HFF-Myc (cell line): Measurements from ENCODE around the gene MRGPRF.

Experiments
- DNase-seq: peaks from one replicate; pipeline ENCODE4 v3.0.0-alpha.2; 2011; ENCODE audit warnings: low read depth; ENCODE audit errors: extremely low read depth
- H3K4me3 ChIP-seq: replicated peaks from 2 replicates; pipeline ENCODE4 v1.5.1; 2011; ENCODE audit warnings: low read depth, mild to moderate bottlenecking, control low read depth, low read length
- CTCF ChIP-seq: IDR thresholded peaks from 2 replicates; pipeline ENCODE4 v1.5.1; 2012; ENCODE audit warnings: mild to moderate bottlenecking, low read depth, low read length, control low read depth; ENCODE audit errors: missing control alignments

The MRGPRF gene

GRCh38 chr11:69058511-69059270, 45.6 kb upstream of the MRGPRF start:
- DNase-seq, result no peak
- no peak for TF ChIP-seq CTCF
- no peak overlapping the region for H3K4me3 ChIP-seq

- no peak overlapping the region for H3K4me3 ChIP-seq
- no peak for TF ChIP-seq CTCF
- DNase-seq, result no peak
Observed at GRCh38 chr11:69057801-69058200, 44.8 kb upstream of the MRGPRF start.

GRCh38 chr11:69057236-69057635, 44.2 kb upstream of the MRGPRF start:
- no peak for TF ChIP-seq CTCF
- no peak overlapping the region for H3K4me3 ChIP-seq
- DNase-seq, result no peak

- no peak for DNase-seq
- no peak for TF ChIP-seq CTCF
- no peak overlapping the region for H3K4me3 ChIP-seq
Observed at GRCh38 chr11:69055598-69056516, 42.8 kb upstream of the MRGPRF start.

- no peak overlapping the region for H3K4me3 ChIP-seq
- no peak for DNase-seq
- TF ChIP-seq CTCF, result no peak
Observed at GRCh38 chr11:69055212-69055586, 42.2 kb upstream of the MRGPRF start.

GRCh38 chr11:69054397-69055211, 41.6 kb upstream of the MRGPRF start:
- no peak for DNase-seq
- TF ChIP-seq CTCF, result no peak
- no peak overlapping the region for H3K4me3 ChIP-seq
